Measurements from ENCODE around the gene HHLA2.
"Not testable (repeated sequence)": the region's sequence is repeated elsewhere in the genome, so short reads cannot be mapped to it uniquely, and the experiment has no call there.

HHLA2 gene

GRCh38 chr3:108296239-108296638, at the start of gene HHLA2:
HHLA2 (plus strand) TSS chr3:108296548; CDS start chr3:108351814, 55,266 bp downstream.
- no peak for DNase-seq (ENCODE audit: low read depth)

DNA sequence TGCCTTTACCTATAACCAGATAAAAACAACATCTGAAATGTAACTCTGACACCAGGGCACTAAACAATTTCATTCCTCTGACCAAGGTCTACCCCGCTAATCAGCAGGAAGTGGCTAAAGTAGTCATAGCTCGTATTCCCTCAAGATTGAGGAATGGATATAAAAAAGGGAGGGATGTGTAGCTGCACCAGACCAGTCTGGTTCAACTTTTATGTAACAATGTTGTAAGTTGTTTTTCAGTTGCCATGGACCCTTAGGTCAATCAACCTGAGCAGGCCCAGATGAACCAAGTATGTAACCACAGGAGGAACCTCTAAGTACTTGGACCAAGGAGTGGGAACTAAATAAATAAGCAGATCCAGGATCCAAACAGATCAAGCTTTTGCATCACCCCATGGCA, 45.7 kb upstream of the HHLA2 start:
- DNase-seq (ENCODE audit: low read depth), result no peak

- no peak for DNase-seq (ENCODE audit: low read depth)
Measured at GRCh38 chr3:108251265-108251664, 45.1 kb upstream of the HHLA2 start.

DNA sequence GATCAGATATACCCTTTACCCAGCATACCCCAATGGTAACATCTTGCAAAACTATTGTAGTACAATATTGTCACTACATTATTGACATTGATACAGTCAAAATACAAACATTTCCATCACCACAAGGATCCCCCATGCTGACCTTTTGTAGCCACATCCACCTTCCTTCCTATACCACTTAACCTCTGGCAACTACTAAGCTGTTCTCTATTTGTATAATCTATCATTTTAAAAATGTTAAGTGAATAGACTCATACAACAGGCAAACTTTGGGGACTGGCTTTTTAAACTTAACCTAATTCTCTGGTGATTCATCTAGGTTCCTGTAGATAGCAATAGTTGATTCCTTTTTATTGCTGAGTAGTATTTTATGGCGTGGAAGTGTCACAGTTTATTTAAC, 44.5 kb upstream of the HHLA2 start:
- no peak for DNase-seq (ENCODE audit: low read depth)

- DNase-seq (ENCODE audit: low read depth), result no peak
Measured at GRCh38 chr3:108255131-108255530, 41.2 kb upstream of the HHLA2 start.

DNA sequence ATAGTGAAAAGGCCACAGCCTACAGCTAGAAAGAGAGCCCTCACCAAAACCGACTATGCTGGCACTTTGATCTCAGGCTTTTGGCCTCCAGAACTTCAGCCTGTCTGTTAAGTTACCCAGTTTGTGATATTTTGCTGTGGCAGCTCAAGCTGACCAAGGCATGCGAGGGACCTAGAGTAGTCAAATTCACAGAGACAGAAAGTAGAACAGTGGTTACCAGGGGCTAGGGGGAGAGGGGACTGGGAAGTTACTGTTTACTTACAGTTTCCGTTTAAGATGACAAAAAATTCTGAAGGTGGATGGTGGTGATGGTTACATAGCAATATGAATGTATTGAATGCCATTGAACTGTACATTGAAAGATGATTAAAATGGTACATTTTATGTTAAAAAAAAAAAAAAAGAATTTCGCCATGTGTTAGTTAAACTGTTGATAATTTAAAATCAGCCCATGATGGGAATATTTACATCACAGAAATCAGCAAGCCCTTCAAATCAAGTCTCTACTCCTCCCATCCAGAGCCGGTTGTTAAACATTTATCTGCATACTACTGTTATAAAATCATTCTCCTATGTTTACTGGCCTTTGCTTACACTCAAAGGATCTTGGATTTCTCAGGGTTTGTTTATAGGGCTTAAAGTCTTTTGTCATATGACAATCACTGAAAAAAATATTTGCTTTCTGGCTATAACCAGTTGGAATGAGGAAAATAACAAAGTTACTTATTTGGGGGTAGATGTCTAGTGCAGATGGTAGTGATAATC, 31.6 kb upstream of the HHLA2 start:
- DNase-seq (ENCODE audit: low read depth), result not testable (repeated sequence)

DNA sequence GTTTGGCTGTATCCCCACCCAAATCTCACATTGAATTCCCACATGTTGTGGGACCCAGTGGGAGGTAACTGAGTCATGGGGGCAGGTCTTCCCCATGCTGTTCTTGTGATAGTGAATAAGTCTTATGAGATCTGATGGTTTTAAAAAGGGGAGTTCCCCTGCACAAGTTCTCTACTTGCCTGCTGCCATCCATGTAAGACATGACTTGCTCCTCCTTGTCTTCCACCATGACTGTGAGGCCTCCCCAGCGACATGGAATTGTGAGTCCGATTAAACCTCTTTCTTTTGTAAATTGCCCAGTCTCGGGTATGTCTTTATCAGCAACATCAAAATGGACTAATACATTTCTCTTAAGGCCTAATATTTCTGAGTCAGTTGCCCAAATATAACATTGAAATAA, 28.1 kb upstream of the HHLA2 start:
- not testable (repeated sequence) for DNase-seq (ENCODE audit: low read depth)

- DNase-seq (ENCODE audit: low read depth), result no peak
Measured at GRCh38 chr3:108271626-108272025, 24.7 kb upstream of the HHLA2 start.

- not testable (repeated sequence) for DNase-seq (ENCODE audit: low read depth)
Measured at GRCh38 chr3:108279066-108279465, 17.3 kb upstream of the HHLA2 start.

DNA sequence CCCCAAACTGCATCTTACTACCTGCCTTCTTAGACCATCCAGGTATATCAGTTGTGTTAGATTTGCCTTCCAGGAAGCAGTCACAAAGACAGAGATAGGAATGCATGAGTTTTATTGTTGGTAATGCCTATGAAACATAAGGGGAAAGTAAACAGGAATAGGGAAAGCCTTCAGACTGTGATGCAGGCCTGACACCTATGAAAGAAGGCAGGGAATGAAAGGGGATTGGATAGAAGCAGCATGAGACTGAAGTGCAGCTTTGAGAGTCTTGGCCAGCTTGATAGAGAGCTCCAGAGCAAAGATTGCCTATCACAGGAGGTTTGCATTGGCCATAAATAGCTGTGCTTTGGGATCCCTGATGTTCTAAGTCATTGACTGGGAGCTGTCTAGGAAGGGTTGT, 15.9 kb upstream of the HHLA2 start:
- DNase-seq (ENCODE audit: low read depth), result no peak

DNA sequence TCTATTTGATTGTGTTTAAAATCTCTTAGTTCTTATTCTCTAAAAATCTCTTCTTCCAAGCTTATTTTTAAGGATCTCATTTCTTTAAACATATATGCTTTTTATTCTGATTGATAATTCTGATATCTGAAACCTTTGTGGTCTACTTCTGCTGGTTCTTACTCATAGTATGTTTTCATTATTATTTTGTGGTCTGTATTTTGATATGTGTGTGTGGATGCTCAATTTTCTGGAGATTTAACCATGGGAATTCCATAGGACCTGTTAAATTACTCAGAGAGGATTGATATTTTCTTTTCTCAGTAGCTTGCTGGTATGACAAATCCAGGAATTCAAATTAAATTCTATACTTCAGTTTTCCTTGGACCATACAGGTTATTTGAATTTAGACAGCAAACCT, 14.7 kb upstream of the HHLA2 start:
- DNase-seq (ENCODE audit: low read depth), result no peak

DNA sequence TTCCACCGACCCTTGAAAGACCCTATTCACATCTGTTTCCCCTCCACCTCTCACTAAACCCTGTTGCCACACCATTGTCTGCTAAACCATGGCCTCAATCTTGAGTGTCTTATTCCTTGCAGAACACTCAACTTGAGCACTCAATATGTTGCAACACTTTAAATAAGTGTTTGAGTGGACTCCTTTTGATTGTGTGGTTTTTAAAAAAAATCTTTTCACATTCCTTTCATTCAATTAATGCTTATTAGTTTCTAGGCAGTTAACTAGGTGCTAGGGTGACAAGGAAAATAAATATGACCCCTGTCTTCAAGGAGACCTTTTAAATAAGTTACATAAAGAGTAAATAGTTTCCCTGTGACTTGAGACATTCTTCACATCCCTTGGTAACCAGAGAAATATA, 13.3 kb upstream of the HHLA2 start:
- DNase-seq (ENCODE audit: low read depth), result no peak

DNA sequence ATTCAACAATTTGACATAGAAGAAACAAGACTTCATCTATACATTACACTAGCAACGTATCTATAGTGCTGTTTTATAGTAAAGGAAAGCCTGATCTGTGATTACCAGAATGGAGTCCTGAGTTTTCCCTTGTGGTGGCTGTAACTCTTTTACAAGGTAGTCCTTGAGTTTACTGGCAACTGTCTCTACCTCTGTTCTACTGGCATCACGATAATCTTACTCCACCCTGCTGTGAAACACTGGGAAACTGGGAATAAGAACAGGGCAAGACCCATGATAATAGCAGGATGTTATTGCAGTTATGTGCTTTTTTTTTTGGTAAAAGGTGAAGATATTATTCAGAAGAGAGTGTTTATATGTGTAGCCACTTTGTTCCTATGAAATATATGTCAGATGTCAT, 12.4 kb upstream of the HHLA2 start:
- DNase-seq (ENCODE audit: low read depth), result no peak

DNA sequence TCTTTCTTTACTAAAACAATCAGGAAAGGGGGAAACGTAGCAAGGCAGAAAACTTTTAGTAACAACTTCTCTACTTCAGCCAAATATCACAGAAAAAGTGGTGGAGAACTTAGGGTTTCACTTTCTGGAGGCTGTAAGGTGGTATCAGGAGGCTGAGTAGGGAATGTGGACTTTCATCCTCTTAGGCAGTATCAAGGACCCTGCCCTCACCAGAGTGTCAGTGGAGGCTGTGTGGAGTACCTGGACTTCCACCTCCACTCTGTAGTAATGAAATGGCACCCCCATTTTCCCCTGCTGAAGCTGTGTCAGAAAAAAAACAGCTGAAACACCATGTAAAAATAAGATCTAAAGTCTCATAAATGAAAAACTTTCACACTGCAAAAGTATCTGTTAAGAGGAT, 11.2 kb upstream of the HHLA2 start:
- DNase-seq (ENCODE audit: low read depth), result no peak

GRCh38 chr3:108287146-108287545, 9.2 kb upstream of the HHLA2 start:
- DNase-seq (ENCODE audit: low read depth), result no peak

DNA sequence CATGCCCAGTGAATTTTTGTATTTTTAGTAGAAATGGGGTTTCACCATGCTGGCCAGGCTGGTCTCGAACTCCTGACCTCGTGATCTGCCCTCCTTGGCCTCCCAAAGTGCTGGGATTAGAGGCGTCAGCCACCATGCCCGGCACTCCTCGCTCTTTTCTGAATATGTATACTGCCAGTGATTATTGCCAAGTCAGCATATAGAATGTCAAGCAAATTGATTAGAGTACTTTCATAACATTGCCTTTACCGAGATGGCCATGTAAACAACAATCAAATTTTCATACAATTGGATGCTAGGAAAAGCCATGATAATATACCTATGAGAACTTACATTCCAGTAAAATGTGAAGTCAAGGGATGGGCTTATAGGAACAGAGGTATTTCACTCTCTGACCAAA, 8.2 kb upstream of the HHLA2 start:
- DNase-seq (ENCODE audit: low read depth), result not testable (repeated sequence)

- DNase-seq (ENCODE audit: low read depth), result no peak
Measured at GRCh38 chr3:108289159-108289558, 7.2 kb upstream of the HHLA2 start.

- no peak for DNase-seq (ENCODE audit: low read depth)
Measured at GRCh38 chr3:108292450-108292849, 3.9 kb upstream of the HHLA2 start.

DNA sequence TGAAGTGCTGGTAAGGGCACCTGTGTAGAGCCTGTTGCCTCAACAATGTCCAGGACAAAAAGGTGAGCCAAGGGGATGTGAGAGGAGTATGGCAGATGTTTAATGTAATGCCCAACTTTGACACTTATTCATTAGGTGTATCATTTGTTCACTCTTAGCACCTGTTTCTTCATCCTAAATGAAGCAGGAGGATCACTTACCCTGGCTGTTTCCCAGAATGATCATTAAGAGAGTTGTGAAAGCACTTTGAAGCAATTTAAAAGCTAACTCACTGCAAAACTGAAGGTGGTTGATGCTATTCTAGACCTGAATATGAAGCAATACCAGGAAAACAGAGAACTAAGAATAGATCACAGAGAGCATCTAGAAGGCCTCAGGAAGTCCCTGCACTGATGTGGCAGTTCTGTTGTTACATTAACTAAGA, 3.4 kb upstream of the HHLA2 start:
- DNase-seq (ENCODE audit: low read depth), result no peak

DNA sequence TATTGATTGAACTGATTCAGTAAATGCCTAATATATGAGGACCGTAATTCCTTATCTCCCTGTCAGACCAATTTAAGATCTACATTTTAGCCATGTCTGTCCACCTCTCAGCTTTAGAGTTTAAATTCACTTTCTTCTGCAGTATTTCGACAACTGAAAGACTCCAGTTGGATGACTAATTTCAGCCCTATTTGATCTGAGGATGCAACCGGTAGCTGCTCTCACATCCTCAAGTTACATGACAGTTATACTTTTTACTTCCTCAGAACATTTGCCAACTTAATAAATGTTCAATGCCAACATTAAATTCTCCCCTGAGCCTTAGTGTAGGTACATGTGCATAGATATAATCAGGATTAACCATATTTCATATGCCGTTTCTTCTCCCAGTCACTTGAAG, 2.5 kb upstream of the HHLA2 start:
- DNase-seq (ENCODE audit: low read depth), result no peak

DNA sequence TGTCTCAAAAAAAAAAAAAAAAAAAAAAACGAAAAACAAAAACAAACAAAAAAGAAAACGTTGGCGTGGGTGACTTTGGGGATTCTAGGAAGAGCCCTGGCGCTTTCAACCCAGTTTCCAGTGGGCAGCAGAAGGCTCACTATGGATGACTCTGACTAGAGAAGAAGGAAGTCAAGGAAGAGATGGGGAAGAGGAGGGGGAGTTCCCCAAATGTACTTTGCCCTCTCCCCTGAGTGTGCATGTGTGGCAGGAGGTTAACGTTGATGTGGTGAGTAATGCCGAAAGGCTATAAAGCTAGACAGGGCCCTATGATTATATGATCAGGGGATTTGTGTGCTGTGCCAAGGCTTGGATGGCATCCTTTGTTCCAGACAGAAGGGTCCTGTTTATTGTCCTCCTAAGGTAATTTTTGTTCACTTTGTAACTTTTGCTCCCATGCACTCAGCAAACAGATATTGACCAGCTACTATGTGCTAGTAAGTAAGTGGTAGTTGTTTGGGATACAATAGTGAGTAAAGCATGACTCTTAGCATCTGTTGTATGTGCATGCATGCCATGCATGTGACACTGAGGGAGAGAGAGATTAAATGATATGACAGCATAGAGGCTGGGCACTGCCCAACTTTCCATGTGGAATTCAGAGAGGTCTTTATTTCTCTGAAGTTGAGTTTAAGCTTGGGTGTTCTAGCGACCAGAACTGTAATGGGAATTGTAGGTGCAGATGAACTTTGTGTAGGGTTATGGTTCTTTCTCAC, 750 bp upstream of the HHLA2 start:
- DNase-seq (ENCODE audit: low read depth), result no peak

DNA sequence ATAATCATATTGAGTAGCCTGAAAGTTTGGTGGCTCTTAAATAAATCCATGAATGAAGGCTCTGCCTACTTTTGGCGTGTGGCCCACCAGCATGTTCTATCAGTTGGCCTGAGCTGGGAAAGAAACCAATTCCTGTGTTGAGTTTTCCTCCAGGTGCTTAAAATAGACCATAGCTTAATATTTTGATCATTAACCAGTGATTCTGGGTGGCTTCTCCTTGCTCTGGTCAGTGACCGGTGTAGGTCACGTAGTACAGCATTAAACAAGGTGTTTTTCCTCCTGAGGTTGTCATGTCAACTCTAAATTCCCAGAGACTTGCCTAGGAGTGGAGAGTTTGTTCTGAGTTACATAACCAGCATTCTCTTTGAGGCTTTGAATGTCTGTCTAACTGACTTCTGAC, 1.3 kb downstream of the HHLA2 start:
- DNase-seq (ENCODE audit: low read depth), result no peak

DNA sequence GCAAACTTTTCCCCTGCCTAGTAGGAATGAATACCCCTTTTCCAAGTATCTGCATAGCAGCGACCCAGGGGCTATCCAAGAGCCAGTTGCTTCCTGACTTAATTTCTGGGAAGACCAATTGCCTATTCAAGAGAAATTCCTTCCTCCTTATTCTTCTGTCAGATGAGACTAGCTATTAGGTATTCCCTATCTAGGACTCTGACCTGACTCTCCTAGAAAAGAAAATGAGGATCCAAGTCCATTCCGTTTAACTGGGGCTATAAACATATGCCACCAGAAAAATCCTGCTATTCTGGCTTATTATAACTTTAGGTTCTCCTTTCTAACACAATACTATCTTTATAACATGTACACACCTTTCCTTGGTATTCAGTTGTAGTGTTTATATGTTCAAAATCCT, 1.7 kb downstream of the HHLA2 start:
- no peak for DNase-seq (ENCODE audit: low read depth)
